ENCODE results near the gene CRIP2. TPM values are rescaled to one million over a fixed set of nuclear protein-coding genes. Genes with fewer than 3 reads are reported as not detected.

The CRIP2 gene
- total and polyA plus RNA-seq, 2 donors (not counting 3 experiments of a cell fraction or from before 2014, with no cell fraction given), result 322 to 954 TPM

- dilution Hi-C loops (cut with MboI; ENCODE audit: extremely low pct_ligation_motif_present, low sequenced_read_pairs), result no loop called here
- POLR2A ChIA-PET, result no interaction called here
- FAIRE-seq, result no peak
Observed at GRCh38 chr14:105493921-105494605, 19.4 kb downstream of the CRIP2 start.

GRCh38 chr14:105494606-105494929 is 19.9 kb downstream of the CRIP2 start:
- Histone ChIP-seq H3K4me2 (ENCODE audit: insufficient read depth, low read length) (no peak overlapping the region), H2AFZ (ENCODE audit: low read depth, low read length) (no peak overlapping the region), H3K27ac (ENCODE audit: insufficient read depth, low read depth, low read length) (no peak overlapping the region), H3K9me3 (replicated peaks; ENCODE audit: control insufficient read depth, insufficient read depth, low read length) (no peaks in the 10 kb centered on the region), H3K9me1 (replicated peaks; ENCODE audit: control insufficient read depth, extremely low read depth, insufficient read depth, low read length) (no peaks in the 10 kb centered on the region), H3K79me2 (ENCODE audit: control insufficient read depth, insufficient read depth, low read length) (peaks cover 3% of the 10 kb centered on the region), H3K36me3 (ENCODE audit: control insufficient read depth in 2 of 2, extremely low read depth in 1 of 2, insufficient read depth in 2 of 2, low read length in 2 of 2) (no peaks in the 10 kb centered on the region), H3K4me1 (ENCODE audit: control insufficient read depth, extremely low read depth, insufficient read depth, low read length) (peaks cover 2% of the 10 kb centered on the region), H3K27me3 (ENCODE audit: control insufficient read depth in 2 of 2, insufficient read depth in 2 of 2, low read length in 2 of 2) (no peaks in the 10 kb centered on the region), H4K20me1 (replicated peaks; ENCODE audit: control insufficient read depth, extremely low read depth, insufficient read depth, low read length) (no peaks in the 10 kb centered on the region), H3K9ac (replicated peaks; ENCODE audit: extremely low read depth, insufficient read depth, low read length) (no peak overlapping the region), H3K4me3 (replicated peaks in 1 of 3; ENCODE audit: insufficient read depth in 1 of 3, low read depth in 1 of 3, low read length in 3 of 3) (no peak overlapping the region)
- DNase-seq (ENCODE audit: low read depth, low spot score), result no peak
- dilution Hi-C loops (cut with MboI; ENCODE audit: extremely low pct_ligation_motif_present, low sequenced_read_pairs) (no loop called here), intact Hi-C loops (cut with micrococcal nuclease) (loop anchor here (5.0 kb wide), 2 partner anchors 297 to 817 kb away; no protein-coding TSS in a partner anchor)
- BruUV-seq (replicated peaks), result no TSS peak
- CTCF ChIA-PET, result no interaction called here
- no peak for FAIRE-seq
- TF ChIP-seq FOS (IDR thresholded peaks at IDR 0.05; ENCODE audit: borderline replicate concordance, insufficient read depth, low read length) (no peak), MAX (IDR thresholded peaks at IDR 0.05; ENCODE audit: insufficient read depth, insufficient read length) (no peak), CTCF (IDR thresholded peaks at IDR 0.05; ENCODE audit: extremely low read depth in 1 of 2, insufficient read depth in 1 of 2, low read depth in 1 of 2, low read length in 2 of 2) (no peak), POLR2AphosphoS5 (IDR thresholded peaks at IDR 0.05; ENCODE audit: insufficient read depth, low read depth, low read length) (no peak), EZH2 (IDR thresholded peaks at IDR 0.05; ENCODE audit: borderline replicate concordance, low read depth, low read length, severe bottlenecking) (no peak), MYC (IDR thresholded peaks at IDR 0.05; ENCODE audit: low read depth, low read length) (no peak), JUN (IDR thresholded peaks at IDR 0.05; ENCODE audit: borderline replicate concordance, insufficient read depth, insufficient read length, low read depth) (no peak), POLR2A (IDR thresholded peaks at IDR 0.05; ENCODE audit: low read depth, low read length) (no peak), GATA2 (IDR thresholded peaks at IDR 0.05; ENCODE audit: insufficient read depth, insufficient read length, low read depth, low read length) (no peak)
- POLR2A ChIA-PET, result no interaction called here

More at GRCh38 chr14:105493921-105494605, 19.4 kb downstream of the CRIP2 start:
- Histone ChIP-seq H3K9me3 (replicated peaks; ENCODE audit: control insufficient read depth, insufficient read depth, low read length) (no peaks in the 10 kb centered on the region), H3K4me3 (replicated peaks in 1 of 3; ENCODE audit: insufficient read depth in 1 of 3, low read depth in 1 of 3, low read length in 3 of 3) (no peak overlapping the region), H3K9me1 (replicated peaks; ENCODE audit: control insufficient read depth, extremely low read depth, insufficient read depth, low read length) (no peaks in the 10 kb centered on the region), H3K79me2 (ENCODE audit: control insufficient read depth, insufficient read depth, low read length) (peaks cover 3% of the 10 kb centered on the region), H3K4me1 (ENCODE audit: control insufficient read depth, extremely low read depth, insufficient read depth, low read length) (peaks cover 2% of the 10 kb centered on the region), H3K27me3 (ENCODE audit: control insufficient read depth in 2 of 2, insufficient read depth in 2 of 2, low read length in 2 of 2) (no peaks in the 10 kb centered on the region), H3K27ac (ENCODE audit: insufficient read depth, low read depth, low read length) (no peak overlapping the region), H3K36me3 (ENCODE audit: control insufficient read depth in 2 of 2, extremely low read depth in 1 of 2, insufficient read depth in 2 of 2, low read length in 2 of 2) (no peaks in the 10 kb centered on the region), H3K4me2 (ENCODE audit: insufficient read depth, low read length) (no peak overlapping the region), H2AFZ (ENCODE audit: low read depth, low read length) (no peak overlapping the region), H4K20me1 (replicated peaks; ENCODE audit: control insufficient read depth, extremely low read depth, insufficient read depth, low read length) (no peaks in the 10 kb centered on the region), H3K9ac (replicated peaks; ENCODE audit: extremely low read depth, insufficient read depth, low read length) (no peak overlapping the region)
- intact Hi-C loops (cut with micrococcal nuclease), result loop anchor here (5.0 kb wide), 2 partner anchors 297 to 817 kb away; no protein-coding TSS in a partner anchor
- BruUV-seq (replicated peaks), result no TSS peak
- no peak for DNase-seq (ENCODE audit: low read depth, low spot score)
- CTCF ChIA-PET, result interaction anchor here (2.0 kb wide), 1 partner anchor 35 kb away, joined by 7 read pairs; no protein-coding TSS in a partner anchor
- TF ChIP-seq EZH2 (IDR thresholded peaks at IDR 0.05; ENCODE audit: borderline replicate concordance, low read depth, low read length, severe bottlenecking) (no peak), MYC (IDR thresholded peaks at IDR 0.05; ENCODE audit: low read depth, low read length) (no peak)

Measured in endothelial cell of umbilical vein (primary cell).